Neural cell (in vitro differentiated cells): ENCODE data around the gene CD101.

ENCODE experiments used
- EP300 ChIP-seq: fragments of 450-650 bp; conservative IDR thresholded peaks from 2 replicates; pipeline ENCODE4 v1.6.1; 2014; ENCODE audit warnings: antibody characterized with exemption, mild to moderate bottlenecking, moderate library complexity; ENCODE audit not compliant: poor library complexity, severe bottlenecking
- EZH2 ChIP-seq: fragments of 200-600, 300-800 bp; shearing (Covaris generic), sonication (generic); IDR thresholded peaks from 2 replicates; pipeline ENCODE4 v1.6.1; 2014; ENCODE audit warnings: antibody characterized with exemption, low read length, borderline replicate concordance, mild to moderate bottlenecking; ENCODE audit not compliant: insufficient read depth, poor library complexity, severe bottlenecking
- MXI1 ChIP-seq: fragments of 450-650 bp; conservative IDR thresholded peaks from 2 replicates; pipeline ENCODE4 v1.6.1; 2014; ENCODE audit warnings: antibody characterized with exemption, mild to moderate bottlenecking; ENCODE audit not compliant: poor library complexity, severe bottlenecking
- POLR2AphosphoS5 ChIP-seq: IDR thresholded peaks from 2 replicates; pipeline ENCODE4 v1.6.1; 2012
- RAD21 ChIP-seq: fragments of 450-650 bp; conservative IDR thresholded peaks from 2 replicates; pipeline ENCODE4 v1.6.1; 2014; ENCODE audit warnings: antibody characterized with exemption, mild to moderate bottlenecking, moderate library complexity
- TAF1 ChIP-seq: IDR thresholded peaks from 2 replicates; pipeline ENCODE4 v1.6.1; 2012; ENCODE audit warnings: low read depth
- TF ChIP-seq, protein P1 (sequence below): fragments of 450-650 bp; IDR thresholded peaks from 2 replicates; pipeline ENCODE4 v1.5.1; 2014; ENCODE audit warnings: antibody characterized with exemption, mild to moderate bottlenecking, moderate library complexity; ENCODE audit not compliant: poor library complexity, severe bottlenecking

DNA sequence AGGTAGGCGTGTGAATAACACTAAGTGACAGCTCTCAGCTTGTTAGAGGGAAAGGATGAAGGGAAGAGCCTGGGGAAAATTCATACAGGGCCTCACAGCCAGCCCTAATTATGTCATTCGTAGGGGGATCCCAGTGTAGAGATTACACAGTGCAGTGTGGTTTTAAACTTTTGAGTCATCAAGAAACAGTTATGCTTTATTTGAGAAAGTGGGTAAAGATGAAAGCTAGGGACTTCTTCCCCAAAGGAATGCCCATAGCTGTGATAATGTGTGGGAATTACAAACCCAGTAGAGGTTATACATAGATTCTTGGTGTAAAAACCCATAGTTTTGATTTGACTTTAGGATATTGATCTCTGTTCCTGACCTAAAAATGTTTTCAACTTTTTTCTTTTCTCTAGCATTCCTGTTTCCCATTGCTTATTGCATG is 60.4 kb downstream of the CD101 start:
- TF ChIP-seq, protein P1, sequence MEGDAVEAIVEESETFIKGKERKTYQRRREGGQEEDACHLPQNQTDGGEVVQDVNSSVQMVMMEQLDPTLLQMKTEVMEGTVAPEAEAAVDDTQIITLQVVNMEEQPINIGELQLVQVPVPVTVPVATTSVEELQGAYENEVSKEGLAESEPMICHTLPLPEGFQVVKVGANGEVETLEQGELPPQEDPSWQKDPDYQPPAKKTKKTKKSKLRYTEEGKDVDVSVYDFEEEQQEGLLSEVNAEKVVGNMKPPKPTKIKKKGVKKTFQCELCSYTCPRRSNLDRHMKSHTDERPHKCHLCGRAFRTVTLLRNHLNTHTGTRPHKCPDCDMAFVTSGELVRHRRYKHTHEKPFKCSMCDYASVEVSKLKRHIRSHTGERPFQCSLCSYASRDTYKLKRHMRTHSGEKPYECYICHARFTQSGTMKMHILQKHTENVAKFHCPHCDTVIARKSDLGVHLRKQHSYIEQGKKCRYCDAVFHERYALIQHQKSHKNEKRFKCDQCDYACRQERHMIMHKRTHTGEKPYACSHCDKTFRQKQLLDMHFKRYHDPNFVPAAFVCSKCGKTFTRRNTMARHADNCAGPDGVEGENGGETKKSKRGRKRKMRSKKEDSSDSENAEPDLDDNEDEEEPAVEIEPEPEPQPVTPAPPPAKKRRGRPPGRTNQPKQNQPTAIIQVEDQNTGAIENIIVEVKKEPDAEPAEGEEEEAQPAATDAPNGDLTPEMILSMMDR = no peak
- TF ChIP-seq POLR2AphosphoS5 = no peak
- TF ChIP-seq MXI1 = no peak
- no peak for TF ChIP-seq RAD21
- TF ChIP-seq TAF1 = no peak
- no peak for TF ChIP-seq EZH2
- no peak for TF ChIP-seq EP300
